Ramos (cell line): ENCODE results near the gene NDUFA6.

Experiments used
- in situ Hi-C: fragments of 300-500 bp; cut with MboI; formaldehyde crosslinking; loops from one replicate; pipeline ENCODE4 v1.14.3; 2022; ENCODE audit warnings: low sequenced_read_pairs; ENCODE audit not compliant: unreplicated experiment

Gene NDUFA6

GRCh38 chr22:42050641-42051180 lies 39.9 kb downstream of the NDUFA6 start:
- in situ Hi-C loops = no loop called here

DNA sequence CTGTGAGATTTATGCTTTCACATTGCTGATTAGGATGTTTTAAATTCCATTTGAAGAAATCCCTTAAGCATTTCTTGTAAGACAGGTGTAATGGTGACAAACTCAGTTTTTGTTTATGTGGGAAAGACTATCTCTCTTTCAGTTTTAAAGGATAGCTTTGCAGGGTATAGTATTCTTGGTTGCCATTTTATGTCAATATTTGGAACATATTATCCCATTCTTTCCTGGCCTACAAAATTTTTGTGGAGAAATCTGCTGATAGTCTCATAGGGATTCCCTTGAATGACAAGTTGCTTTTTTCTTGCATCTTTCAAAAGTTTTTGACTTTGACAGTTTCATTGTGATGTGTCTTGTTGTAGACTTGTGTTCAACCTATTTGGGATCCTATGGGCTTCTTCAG lies 48.8 kb downstream of the NDUFA6 start:
- in situ Hi-C loops = no loop called here

GRCh38 chr22:42039271-42039670 lies 51.3 kb downstream of the NDUFA6 start:
- in situ Hi-C loops = no loop called here
